ENCODE data around the gene ORM2. TPM values are rescaled to one million over a fixed set of nuclear protein-coding genes. Genes with fewer than 3 reads are reported as not detected.

ORM2 gene
- total RNA-seq, 1 donor from 2014 or later = 0.64 TPM

- Histone ChIP-seq H3K36me3 (peaks cover 9 to 15% of the 10 kb centered on the region in 2 donors), H3K27ac (no peak overlapping the region), H3K9me3 (peaks cover 4 to 6% of the 10 kb centered on the region in 2 donors), H3K27me3 (no peaks in the 10 kb centered on the region), H3K4me1 (no peaks in the 10 kb centered on the region), H3K4me3 (no peak overlapping the region)
- DNase-seq (ENCODE audit: low spot score in 2 of 2) = peak in 1 of 2 donors; percentile 86
- intact Hi-C loops (cut with DNase I) = loop anchor here (1.0 kb wide), 3 partner anchors 136 to 209 kb away; partner anchors contain the start of gene COL27A1
- TF ChIP-seq CTCF (IDR thresholded peaks at IDR 0.05) = peak; percentile 89 to 96 (median 93)
Observed at GRCh38 chr9:114291064-114291474, 38.6 kb upstream of the ORM2 start.

- intact Hi-C loops (cut with DNase I) = loop anchor here (1.0 kb wide), 3 partner anchors 137 to 210 kb away; partner anchors contain the start of gene COL27A1
- Histone ChIP-seq H3K4me3 (no peak overlapping the region), H3K27ac (no peak overlapping the region), H3K27me3 (no peaks in the 10 kb centered on the region), H3K9me3 (peaks cover 4 to 6% of the 10 kb centered on the region in 2 donors), H3K36me3 (peaks cover 9 to 18% of the 10 kb centered on the region in 2 donors), H3K4me1 (no peaks in the 10 kb centered on the region)
- no peak for TF ChIP-seq CTCF (IDR thresholded peaks at IDR 0.05)
- DNase-seq (ENCODE audit: low spot score in 2 of 2) = peak in 1 of 2 donors; percentile 38
Observed at GRCh38 chr9:114291886-114292590, 37.6 kb upstream of the ORM2 start.

GRCh38 chr9:114294664-114295063 lies 35.0 kb upstream of the ORM2 start:
- intact Hi-C loops (cut with DNase I) = no loop called here
- no peak overlapping the region for H3K27ac ChIP-seq

GRCh38 chr9:114296338-114296737 lies 33.3 kb upstream of the ORM2 start:
- no peak for TF ChIP-seq CTCF (IDR thresholded peaks at IDR 0.05)
- H3K9me3 ChIP-seq = peaks cover 4 to 6% of the 10 kb centered on the region in 2 donors
- DNase-seq (ENCODE audit: low spot score in 2 of 2) = no peak
- no peak overlapping the region for H3K27ac ChIP-seq
- H3K27me3 ChIP-seq = no peaks in the 10 kb centered on the region
- H3K4me1 ChIP-seq = no peaks in the 10 kb centered on the region
- peaks cover 9 to 18% of the 10 kb centered on the region in 2 donors for H3K36me3 ChIP-seq
- intact Hi-C loops (cut with DNase I) = no loop called here
- H3K4me3 ChIP-seq = no peak overlapping the region

More at GRCh38 chr9:114294664-114295063, 35.0 kb upstream of the ORM2 start:
- Histone ChIP-seq H3K27me3 (no peaks in the 10 kb centered on the region), H3K4me1 (no peaks in the 10 kb centered on the region), H3K4me3 (no peak overlapping the region), H3K9me3 (peaks cover 4 to 6% of the 10 kb centered on the region in 2 donors), H3K36me3 (peaks cover 9 to 18% of the 10 kb centered on the region in 2 donors)
- no peak for TF ChIP-seq CTCF (IDR thresholded peaks at IDR 0.05)
- DNase-seq (ENCODE audit: low spot score in 2 of 2) = no peak

GRCh38 chr9:114299286-114300152 lies 30.1 kb upstream of the ORM2 start:
- no peak overlapping the region for H3K4me3 ChIP-seq
- peak in 1 of 2 donors; percentile 52 for DNase-seq (ENCODE audit: low spot score in 2 of 2)
- intact Hi-C loops (cut with DNase I) = no loop called here

More at GRCh38 chr9:114299286-114300152, 30.1 kb upstream of the ORM2 start:
- Histone ChIP-seq H3K4me1 (peaks cover 0 to 2% of the 10 kb centered on the region in 2 donors), H3K27ac (no peak overlapping the region), H3K27me3 (no peaks in the 10 kb centered on the region), H3K9me3 (peaks cover 4 to 5% of the 10 kb centered on the region in 2 donors), H3K36me3 (peaks cover 9 to 15% of the 10 kb centered on the region in 2 donors)
- TF ChIP-seq CTCF (IDR thresholded peaks at IDR 0.05) = no peak

All from ascending aorta (tissue), 2 donors.